PFSK-1 (cell line): ENCODE measurements around the gene RRP9.

Experiments used
- FOXP2 ChIP-seq: optimal IDR thresholded peaks from 2 replicates; pipeline ENCODE3; 2011; ENCODE audit warnings: borderline replicate concordance, control low read depth, inconsistent platforms; ENCODE audit not compliant: insufficient read depth; ENCODE audit errors: extremely low read length, extremely low read depth
- POLR2AphosphoS5 ChIP-seq: IDR thresholded peaks from 2 replicates; pipeline ENCODE4 v1.6.1; 2012; ENCODE audit warnings: low read depth, mild to moderate bottlenecking, control low read depth, low read length, moderate library complexity
- SIN3A ChIP-seq: IDR thresholded peaks from 2 replicates; pipeline ENCODE4 v1.6.1; 2012; ENCODE audit warnings: mild to moderate bottlenecking, low read length, moderate library complexity, borderline replicate concordance; ENCODE audit not compliant: insufficient read depth
- TAF1 ChIP-seq: IDR thresholded peaks from 2 replicates; pipeline ENCODE4 v1.6.1; 2012; ENCODE audit warnings: low read length, control low read depth, borderline replicate concordance; ENCODE audit not compliant: insufficient read depth
- TF ChIP-seq, protein P1 (sequence below), 2 experiments: IDR thresholded peaks; 2 replicates each; pipeline versions ENCODE4 v1.6.1 to v1.8.0; 2011 to 2012; ENCODE audit warnings: low read depth in 2 of 2, low read length in 2 of 2, control low read depth in 1 of 2, inconsistent platforms in 1 of 2, mild to moderate bottlenecking in 1 of 2, moderate library complexity in 1 of 2; ENCODE audit not compliant: insufficient read depth in 1 of 2

Gene RRP9

GRCh38 chr3:51904034-51904823 lies 37.5 kb downstream of the RRP9 start:
- no peak for TF ChIP-seq TAF1
- TF ChIP-seq, protein P1, sequence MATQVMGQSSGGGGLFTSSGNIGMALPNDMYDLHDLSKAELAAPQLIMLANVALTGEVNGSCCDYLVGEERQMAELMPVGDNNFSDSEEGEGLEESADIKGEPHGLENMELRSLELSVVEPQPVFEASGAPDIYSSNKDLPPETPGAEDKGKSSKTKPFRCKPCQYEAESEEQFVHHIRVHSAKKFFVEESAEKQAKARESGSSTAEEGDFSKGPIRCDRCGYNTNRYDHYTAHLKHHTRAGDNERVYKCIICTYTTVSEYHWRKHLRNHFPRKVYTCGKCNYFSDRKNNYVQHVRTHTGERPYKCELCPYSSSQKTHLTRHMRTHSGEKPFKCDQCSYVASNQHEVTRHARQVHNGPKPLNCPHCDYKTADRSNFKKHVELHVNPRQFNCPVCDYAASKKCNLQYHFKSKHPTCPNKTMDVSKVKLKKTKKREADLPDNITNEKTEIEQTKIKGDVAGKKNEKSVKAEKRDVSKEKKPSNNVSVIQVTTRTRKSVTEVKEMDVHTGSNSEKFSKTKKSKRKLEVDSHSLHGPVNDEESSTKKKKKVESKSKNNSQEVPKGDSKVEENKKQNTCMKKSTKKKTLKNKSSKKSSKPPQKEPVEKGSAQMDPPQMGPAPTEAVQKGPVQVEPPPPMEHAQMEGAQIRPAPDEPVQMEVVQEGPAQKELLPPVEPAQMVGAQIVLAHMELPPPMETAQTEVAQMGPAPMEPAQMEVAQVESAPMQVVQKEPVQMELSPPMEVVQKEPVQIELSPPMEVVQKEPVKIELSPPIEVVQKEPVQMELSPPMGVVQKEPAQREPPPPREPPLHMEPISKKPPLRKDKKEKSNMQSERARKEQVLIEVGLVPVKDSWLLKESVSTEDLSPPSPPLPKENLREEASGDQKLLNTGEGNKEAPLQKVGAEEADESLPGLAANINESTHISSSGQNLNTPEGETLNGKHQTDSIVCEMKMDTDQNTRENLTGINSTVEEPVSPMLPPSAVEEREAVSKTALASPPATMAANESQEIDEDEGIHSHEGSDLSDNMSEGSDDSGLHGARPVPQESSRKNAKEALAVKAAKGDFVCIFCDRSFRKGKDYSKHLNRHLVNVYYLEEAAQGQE (IDR thresholded peaks at IDR 0.05; ENCODE audit: insufficient read depth in 1 of 2, low read depth in 2 of 2, low read length in 2 of 2), result no peak
- no peak for TF ChIP-seq FOXP2
- TF ChIP-seq POLR2AphosphoS5, result no peak
- TF ChIP-seq SIN3A, result no peak

GRCh38 chr3:51897391-51897790 lies 44.3 kb downstream of the RRP9 start:
- TF ChIP-seq FOXP2 (no peak), POLR2AphosphoS5 (no peak), TAF1 (no peak), SIN3A (no peak)
- TF ChIP-seq, protein P1 (IDR thresholded peaks at IDR 0.05; ENCODE audit: insufficient read depth in 1 of 2, low read depth in 2 of 2, low read length in 2 of 2), result no peak

- TF ChIP-seq TAF1, result no peak
- no peak for TF ChIP-seq POLR2AphosphoS5
- TF ChIP-seq SIN3A, result no peak
- no peak for TF ChIP-seq FOXP2
- TF ChIP-seq, protein P1 (IDR thresholded peaks at IDR 0.05; ENCODE audit: insufficient read depth in 1 of 2, low read depth in 2 of 2, low read length in 2 of 2), result no peak
Measured at GRCh38 chr3:51896607-51897305, 44.9 kb downstream of the RRP9 start.

- TF ChIP-seq FOXP2 (no peak), SIN3A (no peak), POLR2AphosphoS5 (no peak), TAF1 (no peak)
- TF ChIP-seq, protein P1 (IDR thresholded peaks at IDR 0.05; ENCODE audit: insufficient read depth in 1 of 2, low read depth in 2 of 2, low read length in 2 of 2), result no peak
Measured at GRCh38 chr3:51894939-51895338, 46.8 kb downstream of the RRP9 start.
